ENCODE measurements around the gene TBC1D22A.

TBC1D22A gene

DNA sequence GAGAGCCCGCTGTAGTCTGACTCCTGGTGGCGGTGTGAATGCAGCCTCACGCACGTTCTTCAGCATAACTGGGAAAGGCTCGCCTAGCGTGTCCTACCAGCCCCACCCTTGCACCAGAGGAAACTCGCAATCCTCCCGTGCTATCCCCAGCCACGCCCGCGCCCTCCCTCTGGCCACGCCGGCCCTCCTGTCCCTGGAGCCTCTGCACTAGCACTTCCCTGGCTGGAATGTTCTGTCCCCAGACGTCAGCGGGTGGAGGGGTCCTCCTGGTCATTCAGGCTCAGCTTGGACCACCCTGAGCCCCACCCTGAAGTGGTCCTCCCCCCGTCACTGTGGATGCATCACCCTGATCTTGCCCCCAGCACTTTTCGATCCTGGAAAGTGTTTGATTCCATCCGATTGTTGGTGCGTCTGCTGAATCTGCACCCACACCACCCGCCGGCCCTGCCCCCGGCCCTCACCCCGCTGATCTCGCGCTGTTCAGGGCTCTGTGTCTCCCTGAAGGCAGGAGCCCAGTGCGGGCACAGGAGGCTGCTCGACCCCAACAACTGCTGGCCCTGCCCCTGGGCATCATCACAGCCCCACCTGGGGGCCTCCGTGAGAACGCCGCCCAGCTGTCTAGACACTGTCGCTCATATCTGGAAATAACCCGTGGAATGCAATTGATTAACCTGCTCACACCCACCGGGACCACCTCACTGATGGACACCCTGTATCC is 437.0 kb downstream of the TBC1D22A start:
- no peak for DNase-seq

- DNase-seq = no peak
These were observed 437.5 kb downstream of the TBC1D22A start for GRCh38 chr22:47199979-47200272.

DNA sequence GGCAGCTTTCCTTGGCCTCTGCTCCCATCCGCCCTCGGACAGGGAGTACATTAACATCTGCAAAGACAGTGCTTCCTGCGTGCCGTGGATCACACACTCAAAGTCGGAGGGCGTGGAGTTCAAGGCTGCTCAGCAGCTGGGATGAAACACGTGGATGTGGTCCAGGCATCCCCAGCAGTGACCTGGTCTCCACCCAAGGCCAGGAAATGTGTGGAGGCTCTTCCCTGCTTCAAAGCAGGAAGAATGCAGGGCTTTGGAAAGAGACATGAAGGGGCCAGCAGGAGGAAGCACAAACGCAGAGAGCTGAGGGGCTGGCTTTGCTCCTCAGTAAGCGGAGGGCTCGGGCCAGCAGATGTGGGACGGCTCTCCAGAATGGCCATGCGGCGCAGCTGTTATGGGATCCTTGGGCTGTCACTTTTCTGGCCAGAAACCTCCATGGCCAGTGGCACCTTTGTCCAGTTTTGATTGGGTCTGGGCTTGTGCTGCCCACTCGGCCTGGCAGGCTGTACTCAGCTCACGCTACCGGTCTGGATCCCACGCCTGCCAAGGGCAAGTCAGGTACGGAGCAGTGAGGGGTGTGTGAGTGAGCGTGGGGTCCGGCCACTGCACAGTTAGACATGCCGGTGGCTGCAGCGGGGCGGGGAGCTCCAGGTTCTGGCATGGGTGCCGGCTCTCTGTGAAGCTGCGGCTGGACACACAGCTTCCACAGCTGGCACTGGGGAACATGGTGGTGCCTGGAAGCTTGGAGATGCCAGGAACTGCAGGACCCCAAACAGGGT is 438.0 kb downstream of the TBC1D22A start:
- DNase-seq = no peak

DNA sequence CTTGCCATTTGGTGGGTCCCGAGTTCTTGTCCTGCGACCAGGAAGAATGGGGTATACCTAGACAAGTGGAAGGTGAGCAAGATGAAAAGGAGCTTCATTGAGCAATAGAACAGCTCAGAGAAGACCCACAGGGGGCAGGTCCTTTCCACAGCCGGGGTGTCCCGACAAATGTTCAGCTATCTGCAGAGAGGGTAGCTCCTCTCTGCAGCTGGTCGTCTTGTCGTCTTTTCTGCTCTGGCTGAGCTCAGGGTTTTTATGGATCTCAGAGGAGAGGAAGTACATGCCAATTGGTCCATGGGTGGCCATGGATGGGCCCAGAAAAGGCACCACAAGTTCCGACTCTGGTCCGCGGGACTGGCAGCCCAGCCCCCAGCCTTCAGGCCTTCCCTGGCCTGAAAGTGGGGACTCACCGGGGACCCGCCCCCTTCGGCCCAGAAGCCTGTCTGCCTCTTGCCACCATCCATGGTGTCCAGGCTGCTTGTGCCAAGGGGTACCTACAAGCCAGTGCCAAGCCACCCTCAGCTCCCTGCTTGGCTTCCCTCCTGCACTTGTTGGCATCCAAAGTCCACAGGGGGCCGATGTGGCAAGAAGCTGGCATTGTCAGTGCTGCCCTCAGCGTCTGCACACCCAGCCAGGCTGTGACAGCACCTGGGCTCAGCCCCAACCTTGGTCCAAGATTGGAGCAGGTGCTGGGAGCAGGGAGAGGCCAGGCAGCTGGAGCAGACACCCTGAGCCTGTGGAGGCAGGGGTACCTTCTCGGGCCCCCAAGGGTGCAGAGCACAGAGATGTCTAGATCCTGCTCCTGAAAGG is 438.9 kb downstream of the TBC1D22A start:
- no peak for DNase-seq

GRCh38 chr22:47201996-47202818 is 439.8 kb downstream of the TBC1D22A start:
- DNase-seq = no peak

DNA sequence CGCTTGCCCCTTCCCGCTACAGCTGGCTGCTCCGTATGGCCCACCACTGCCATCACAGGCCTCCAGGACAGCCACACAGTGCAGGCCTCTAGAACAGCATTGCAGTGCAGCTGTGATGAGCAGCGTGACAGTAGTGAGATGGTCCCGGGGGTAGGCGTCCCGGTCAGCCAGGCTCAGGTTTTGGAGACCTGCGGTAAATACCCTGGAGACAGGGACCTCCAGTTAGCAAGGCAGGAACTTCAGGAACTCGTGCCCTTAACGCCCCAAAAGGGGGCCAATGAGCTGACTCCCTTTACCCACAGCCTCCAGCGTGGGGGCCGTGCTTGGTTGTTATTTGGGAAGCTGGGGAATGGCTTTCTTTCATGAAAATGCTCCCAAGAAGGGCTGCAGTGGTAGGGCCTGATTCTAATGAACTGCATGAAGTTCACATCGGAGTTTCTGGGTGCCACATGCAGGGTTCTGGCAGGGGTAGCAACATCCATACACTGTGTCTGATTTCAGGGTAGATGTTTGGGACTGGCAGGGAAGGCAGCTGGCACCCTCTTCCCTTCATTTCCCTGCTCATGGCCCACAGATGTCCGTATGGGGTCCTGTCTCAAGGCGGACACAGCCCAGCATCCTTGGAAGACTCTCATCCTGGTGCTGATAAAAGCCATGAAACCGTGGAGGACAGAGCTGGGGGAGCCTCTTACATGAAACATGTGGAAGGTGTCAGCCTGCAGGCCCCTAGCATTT is 440.5 kb downstream of the TBC1D22A start:
- DNase-seq = no peak

DNA sequence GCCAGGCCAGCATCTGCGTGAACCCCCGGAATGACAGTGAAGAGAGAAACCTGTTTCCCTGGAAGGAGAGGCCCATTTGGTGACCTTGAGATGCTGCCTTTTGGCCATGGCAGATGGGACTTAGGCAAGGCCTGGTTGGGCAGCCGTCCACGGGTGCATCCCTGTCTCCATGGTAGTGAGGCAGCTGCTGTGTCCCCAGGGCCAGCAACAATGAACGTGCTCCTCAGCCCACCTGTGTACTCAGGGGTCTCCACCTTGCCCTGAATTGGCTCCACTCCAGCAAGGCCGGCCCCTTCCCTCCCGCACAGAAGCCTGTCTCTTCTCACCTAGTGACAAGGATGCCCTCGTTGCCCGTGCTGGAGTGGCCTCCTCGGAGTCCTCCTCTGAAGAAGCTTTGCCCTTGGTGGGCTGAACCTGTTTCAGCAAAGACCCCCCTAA is 441.1 kb downstream of the TBC1D22A start:
- no peak for DNase-seq

- no peak for DNase-seq
These were observed 441.8 kb downstream of the TBC1D22A start for GRCh38 chr22:47204002-47204979.

DNA sequence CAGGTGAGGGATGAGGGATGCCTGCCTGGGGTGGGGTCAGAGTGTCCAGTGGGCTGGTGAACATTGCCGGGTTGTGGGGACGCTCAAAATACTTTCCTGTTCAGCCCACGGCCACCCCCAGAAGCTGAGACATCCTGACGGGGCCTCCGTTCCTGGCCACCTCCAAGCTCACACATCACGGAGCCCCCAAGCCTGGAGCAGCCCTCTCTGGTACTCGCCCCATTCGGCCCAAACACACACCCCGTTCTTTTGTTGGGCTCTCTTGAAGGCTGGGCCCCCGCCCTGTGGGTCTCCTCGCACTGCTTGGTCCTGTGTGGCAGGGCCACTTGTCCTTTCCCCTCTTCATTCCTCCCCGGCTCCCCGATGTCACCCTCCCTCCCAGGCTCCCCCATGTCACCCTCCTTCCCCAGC is 442.6 kb downstream of the TBC1D22A start:
- DNase-seq = no peak

GRCh38 chr22:47205554-47205953 is 443.1 kb downstream of the TBC1D22A start:
- DNase-seq = no peak

DNA sequence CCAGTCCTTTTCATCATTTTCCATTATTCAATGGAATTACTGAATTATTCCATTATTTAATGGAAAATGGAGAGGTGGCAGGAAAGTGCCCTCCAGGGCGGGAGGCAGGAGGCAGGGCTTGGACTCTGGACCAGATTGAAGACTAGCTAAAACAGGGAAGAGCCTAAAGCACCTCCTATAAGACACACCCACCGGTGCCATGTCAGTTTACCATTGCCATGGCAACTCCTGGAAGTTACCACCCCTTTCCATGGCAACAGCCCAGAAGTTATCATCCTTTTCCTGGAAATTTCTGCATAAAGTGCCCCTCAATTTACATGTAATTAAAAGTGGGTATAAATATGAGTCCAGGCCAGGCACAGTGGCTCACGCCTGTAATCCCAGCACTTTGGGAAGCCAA is 443.7 kb downstream of the TBC1D22A start:
- no peak for DNase-seq

DNA sequence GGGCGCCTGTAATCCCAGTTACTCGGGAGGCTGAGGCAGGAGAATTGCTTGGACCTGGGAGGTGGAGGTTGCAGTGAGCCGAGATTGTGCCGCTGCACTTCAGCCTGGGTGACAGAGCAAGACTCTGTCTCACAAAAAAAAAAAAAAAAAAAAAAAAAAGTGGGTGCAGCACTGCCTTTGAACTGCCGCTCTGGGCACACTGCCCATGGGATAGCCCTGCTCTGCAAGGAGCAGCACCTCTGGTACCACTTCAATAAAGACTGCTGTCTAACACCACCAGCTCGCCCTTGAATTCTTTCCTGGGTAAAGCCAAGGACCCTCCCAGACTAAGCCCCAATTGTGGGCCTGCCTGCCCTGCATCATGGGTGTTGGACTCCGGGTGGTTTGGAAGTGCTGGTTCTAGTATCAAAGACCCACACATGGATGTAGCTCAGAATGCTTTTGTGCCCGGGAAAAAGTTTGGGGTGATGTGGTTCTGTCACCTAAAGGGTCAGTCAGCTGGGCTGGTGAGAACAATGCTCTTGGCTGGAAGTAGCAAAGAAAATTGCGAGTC is 444.3 kb downstream of the TBC1D22A start:
- no peak for DNase-seq

- DNase-seq = no peak
These were observed 444.9 kb downstream of the TBC1D22A start for GRCh38 chr22:47207387-47207786.

DNA sequence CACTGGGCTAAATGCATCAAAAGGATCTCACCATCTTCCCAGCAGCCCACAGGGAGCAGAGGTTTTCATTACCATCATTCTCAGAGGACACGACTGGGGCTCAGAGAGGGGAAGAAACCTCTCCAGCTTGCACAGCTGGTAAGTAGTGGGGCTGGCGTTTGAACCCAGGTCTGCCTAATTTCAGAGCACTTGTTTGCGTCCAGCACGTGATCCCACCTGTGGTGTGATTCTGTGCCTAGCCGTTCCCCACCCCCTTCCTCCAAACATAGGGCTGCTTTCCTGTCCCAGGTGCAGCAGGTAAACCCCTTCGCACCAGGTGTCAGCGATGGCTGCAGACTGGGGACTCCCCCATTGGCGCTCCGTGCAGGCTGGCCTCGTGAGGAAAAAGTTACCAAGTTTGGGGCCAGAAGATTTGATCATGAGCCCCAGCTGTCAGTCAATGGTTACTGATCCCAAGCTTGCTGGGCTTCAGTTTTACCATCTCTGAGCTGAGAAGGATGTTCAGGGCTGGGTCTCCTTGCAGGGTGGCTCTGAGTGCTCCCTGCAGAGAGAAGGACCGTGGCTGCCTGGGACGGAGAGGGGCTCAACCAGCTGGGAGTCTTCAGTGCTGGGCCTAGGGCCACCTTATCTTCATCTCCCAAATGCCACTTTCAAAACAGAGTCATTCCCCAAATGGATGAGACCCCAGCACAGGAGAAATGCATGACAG is 445.6 kb downstream of the TBC1D22A start:
- DNase-seq = no peak

DNA sequence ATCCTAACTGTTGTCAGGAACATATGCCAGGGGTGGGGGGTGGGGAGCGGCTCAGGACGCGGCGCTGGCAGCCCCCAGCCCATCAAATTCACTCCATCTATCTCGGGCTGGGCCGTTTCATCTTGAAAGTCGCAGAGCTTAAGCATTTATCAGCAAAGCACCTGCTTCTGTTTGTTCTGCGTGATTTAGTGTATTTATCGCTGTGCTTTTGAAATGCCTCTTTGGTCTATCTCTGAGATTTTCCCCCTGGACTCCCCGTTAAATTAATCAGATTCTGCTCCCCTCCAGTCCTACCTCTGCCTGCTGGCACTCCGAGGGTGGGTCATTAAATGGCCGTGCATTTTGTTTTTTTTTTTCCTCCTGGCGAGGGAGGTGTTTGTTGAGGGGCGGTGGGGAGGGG is 446.2 kb downstream of the TBC1D22A start:
- DNase-seq = no peak

- DNase-seq = no peak
These were observed 446.6 kb downstream of the TBC1D22A start for GRCh38 chr22:47209040-47209514.

DNA sequence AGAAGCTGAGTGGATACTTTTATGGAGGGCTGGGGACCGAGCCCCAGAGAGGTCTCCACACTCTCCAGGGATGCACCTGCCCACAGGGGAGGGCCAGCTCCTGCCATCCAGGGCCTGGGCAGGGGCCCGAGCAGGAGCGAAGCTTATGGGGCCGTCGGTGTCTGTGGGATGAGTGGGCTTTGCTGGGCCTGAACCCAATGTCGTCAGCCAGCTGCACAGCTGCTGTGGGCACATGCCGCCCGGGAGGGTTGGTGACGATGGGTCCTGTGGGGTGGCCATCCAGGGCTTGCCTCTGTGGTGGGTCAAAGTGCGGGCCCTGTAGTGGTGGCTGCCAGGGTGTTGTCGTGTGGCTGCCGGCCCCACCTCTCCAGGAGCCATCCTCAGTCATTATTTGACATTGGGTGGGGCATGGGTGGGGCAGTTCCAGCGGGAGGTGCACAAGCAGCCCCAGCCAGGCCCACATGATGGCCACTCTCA is 447.1 kb downstream of the TBC1D22A start:
- no peak for DNase-seq

DNA sequence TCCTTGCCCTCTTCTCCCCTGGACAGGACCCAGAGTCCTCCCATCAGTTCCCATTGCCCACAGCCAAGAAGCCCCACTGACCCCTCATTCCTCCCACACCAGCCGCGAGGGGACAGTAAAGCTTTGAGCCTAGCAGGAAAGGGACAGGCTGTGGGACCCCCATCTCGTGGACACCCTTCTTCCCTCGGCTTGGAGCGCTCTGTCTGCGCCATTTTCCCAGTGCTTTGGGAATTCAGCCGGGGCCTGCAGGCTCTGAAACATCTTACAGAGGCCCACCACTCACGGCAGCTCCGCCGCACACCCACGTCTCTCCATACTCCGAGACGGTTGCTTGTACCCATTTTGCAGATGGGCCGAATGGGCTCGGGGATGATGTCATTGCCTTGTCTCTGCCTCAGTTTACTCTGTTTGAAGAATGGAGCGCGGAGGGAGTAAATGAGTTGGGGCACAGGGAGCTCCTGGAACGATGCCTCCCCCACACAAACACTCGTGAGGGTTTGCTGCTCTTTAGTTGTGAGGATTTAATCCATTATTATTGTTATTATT is 447.7 kb downstream of the TBC1D22A start:
- no peak for DNase-seq

GRCh38 chr22:47210686-47211085 is 448.2 kb downstream of the TBC1D22A start:
- DNase-seq = no peak
